Measurements from ENCODE around the gene ICAM4.

DNA sequence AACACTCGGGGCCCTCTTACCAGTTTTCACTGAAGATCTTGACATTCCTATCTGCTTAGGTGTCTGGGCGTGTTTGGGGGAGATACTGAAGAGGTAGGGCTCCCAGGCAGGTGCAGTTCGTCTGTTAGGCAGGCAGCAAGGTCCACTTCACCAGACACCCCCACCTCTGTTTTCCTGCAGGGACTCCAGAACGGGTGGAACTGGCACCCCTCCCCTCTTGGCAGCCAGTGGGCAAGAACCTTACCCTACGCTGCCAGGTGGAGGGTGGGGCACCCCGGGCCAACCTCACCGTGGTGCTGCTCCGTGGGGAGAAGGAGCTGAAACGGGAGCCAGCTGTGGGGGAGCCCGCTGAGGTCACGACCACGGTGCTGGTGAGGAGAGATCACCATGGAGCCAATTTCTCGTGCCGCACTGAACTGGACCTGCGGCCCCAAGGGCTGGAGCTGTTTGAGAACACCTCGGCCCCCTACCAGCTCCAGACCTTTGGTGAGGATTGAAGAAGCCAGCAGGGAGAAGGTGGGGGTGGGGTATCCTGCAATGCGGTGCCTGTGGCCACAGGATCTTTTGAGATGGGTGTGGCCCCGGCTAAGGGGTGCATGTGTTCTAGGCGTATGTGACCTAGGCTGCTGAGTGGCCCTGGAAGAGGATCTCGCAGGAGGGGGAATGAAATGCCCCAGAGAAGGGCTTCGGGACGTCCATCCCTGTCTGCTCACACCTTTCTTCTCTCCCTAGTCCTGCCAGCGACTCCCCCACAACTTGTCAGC, 3.3 kb upstream of the ICAM4 start:
- TF ChIP-seq, protein P1, sequence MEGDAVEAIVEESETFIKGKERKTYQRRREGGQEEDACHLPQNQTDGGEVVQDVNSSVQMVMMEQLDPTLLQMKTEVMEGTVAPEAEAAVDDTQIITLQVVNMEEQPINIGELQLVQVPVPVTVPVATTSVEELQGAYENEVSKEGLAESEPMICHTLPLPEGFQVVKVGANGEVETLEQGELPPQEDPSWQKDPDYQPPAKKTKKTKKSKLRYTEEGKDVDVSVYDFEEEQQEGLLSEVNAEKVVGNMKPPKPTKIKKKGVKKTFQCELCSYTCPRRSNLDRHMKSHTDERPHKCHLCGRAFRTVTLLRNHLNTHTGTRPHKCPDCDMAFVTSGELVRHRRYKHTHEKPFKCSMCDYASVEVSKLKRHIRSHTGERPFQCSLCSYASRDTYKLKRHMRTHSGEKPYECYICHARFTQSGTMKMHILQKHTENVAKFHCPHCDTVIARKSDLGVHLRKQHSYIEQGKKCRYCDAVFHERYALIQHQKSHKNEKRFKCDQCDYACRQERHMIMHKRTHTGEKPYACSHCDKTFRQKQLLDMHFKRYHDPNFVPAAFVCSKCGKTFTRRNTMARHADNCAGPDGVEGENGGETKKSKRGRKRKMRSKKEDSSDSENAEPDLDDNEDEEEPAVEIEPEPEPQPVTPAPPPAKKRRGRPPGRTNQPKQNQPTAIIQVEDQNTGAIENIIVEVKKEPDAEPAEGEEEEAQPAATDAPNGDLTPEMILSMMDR (conservative IDR thresholded peaks at IDR 0.05 in 1 of 2, IDR thresholded peaks at IDR 0.05 in 1 of 2; ENCODE audit: low read depth in 1 of 2, low read length in 2 of 2) = no peak
- no peak for TF ChIP-seq EZH2 (IDR thresholded peaks at IDR 0.05; ENCODE audit: low read length, missing control alignments)
